SK-N-SH (cell line): ENCODE measurements around the gene AAMP.

ENCODE experiments used
- CTCF ChIP-seq: fragments of 200-600 bp; sonication (generic); IDR thresholded peaks from 2 replicates; pipeline ENCODE4 v1.6.1; 2017; ENCODE audit warnings: antibody characterized with exemption, mild to moderate bottlenecking, moderate library complexity
- EZH2phosphoT487 ChIP-seq: fragments of 200-600 bp; sonication (generic); IDR thresholded peaks from 2 replicates; pipeline ENCODE4 v1.6.1; 2017; ENCODE audit warnings: low read depth, mixed run types, mild to moderate bottlenecking, antibody characterized with exemption, moderate library complexity, borderline replicate concordance
- GABPA ChIP-seq: IDR thresholded peaks from 2 replicates; pipeline ENCODE4 v1.4.0; 2012; ENCODE audit warnings: low read depth, mild to moderate bottlenecking
- MAX ChIP-seq: IDR thresholded peaks from 2 replicates; pipeline ENCODE4 v1.4.0; 2012; ENCODE audit warnings: low read depth
- PBX3 ChIP-seq: IDR thresholded peaks from 2 replicates; pipeline ENCODE4; 2012
- POLR2AphosphoS5 ChIP-seq: IDR thresholded peaks from 2 replicates; pipeline ENCODE4 v1.6.1; 2012; ENCODE audit warnings: low read depth, low read length
- RAD21 ChIP-seq: IDR thresholded peaks from 2 replicates; pipeline ENCODE4 v1.6.1; 2012; ENCODE audit warnings: mild to moderate bottlenecking, low read length
- RXRA ChIP-seq: IDR thresholded peaks from 2 replicates; pipeline ENCODE4 v1.4.0; 2012; ENCODE audit warnings: low read depth, mild to moderate bottlenecking, borderline replicate concordance
- TAF1 ChIP-seq: IDR thresholded peaks from 2 replicates; pipeline ENCODE4 v1.6.1; 2012; ENCODE audit warnings: low read depth, mild to moderate bottlenecking, low read length, moderate library complexity, borderline replicate concordance
- TEAD4 ChIP-seq: IDR thresholded peaks from 2 replicates; pipeline ENCODE4 v1.4.0; 2012; ENCODE audit warnings: mild to moderate bottlenecking, borderline replicate concordance; ENCODE audit not compliant: insufficient read depth
- USF1 ChIP-seq: IDR thresholded peaks from 2 replicates; pipeline ENCODE4 v1.4.0; 2012; ENCODE audit warnings: low read depth, borderline replicate concordance
- USF2 ChIP-seq: fragments of 150-350 bp; IDR thresholded peaks from 2 replicates; pipeline ENCODE4 v1.6.1; 2017; ENCODE audit warnings: antibody characterized with exemption, low read length, low read depth, borderline replicate concordance
- YY1 ChIP-seq: IDR thresholded peaks from 2 replicates; pipeline ENCODE4 v1.4.0; 2012; ENCODE audit warnings: low read depth, mild to moderate bottlenecking

GRCh38 chr2:218318241-218318640, 48.3 kb upstream of the AAMP start:
- TF ChIP-seq CTCF (no peak), MAX (no peak), GABPA (no peak), EZH2phosphoT487 (no peak), POLR2AphosphoS5 (no peak), USF1 (no peak), YY1 (no peak), RAD21 (no peak), USF2 (no peak), TEAD4 (no peak), PBX3 (no peak), TAF1 (no peak), RXRA (no peak)
